GM20000 (cell line): ENCODE results near the gene RNF227.

Experiments used
- DNase-seq: peaks from one replicate; pipeline ENCODE4 v3.0.0; 2012; ENCODE audit warnings: low spot score
- TF ChIP-seq, protein P1 (sequence below): IDR thresholded peaks from 2 replicates; pipeline ENCODE4 v1.5.1; 2012; ENCODE audit warnings: mild to moderate bottlenecking, control low read depth; ENCODE audit errors: extremely low read depth, missing control alignments

The RNF227 gene

DNA sequence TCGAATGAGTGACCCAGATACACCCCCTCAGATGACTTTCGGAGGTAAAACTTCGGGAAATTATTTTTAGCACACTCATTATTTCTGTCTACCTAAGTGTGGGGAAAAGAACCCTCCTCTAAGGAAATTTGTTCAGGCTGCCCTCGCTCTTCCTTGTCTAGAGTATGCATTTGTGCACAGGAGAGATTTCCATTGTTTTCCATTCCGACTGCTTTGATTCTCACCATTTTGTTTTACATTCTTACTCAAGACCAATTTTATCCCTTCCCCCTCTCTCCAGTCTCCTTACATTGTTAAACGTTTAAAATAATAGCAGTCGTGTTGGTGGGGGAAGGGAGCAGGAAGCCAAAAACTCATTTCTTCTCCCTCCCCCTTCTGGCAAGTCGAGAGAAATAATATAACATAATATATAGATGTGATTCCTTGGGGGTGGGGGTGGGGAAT is 29.0 kb downstream of the RNF227 start:
- TF ChIP-seq, protein P1, sequence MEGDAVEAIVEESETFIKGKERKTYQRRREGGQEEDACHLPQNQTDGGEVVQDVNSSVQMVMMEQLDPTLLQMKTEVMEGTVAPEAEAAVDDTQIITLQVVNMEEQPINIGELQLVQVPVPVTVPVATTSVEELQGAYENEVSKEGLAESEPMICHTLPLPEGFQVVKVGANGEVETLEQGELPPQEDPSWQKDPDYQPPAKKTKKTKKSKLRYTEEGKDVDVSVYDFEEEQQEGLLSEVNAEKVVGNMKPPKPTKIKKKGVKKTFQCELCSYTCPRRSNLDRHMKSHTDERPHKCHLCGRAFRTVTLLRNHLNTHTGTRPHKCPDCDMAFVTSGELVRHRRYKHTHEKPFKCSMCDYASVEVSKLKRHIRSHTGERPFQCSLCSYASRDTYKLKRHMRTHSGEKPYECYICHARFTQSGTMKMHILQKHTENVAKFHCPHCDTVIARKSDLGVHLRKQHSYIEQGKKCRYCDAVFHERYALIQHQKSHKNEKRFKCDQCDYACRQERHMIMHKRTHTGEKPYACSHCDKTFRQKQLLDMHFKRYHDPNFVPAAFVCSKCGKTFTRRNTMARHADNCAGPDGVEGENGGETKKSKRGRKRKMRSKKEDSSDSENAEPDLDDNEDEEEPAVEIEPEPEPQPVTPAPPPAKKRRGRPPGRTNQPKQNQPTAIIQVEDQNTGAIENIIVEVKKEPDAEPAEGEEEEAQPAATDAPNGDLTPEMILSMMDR: no peak
- no peak for DNase-seq

DNA sequence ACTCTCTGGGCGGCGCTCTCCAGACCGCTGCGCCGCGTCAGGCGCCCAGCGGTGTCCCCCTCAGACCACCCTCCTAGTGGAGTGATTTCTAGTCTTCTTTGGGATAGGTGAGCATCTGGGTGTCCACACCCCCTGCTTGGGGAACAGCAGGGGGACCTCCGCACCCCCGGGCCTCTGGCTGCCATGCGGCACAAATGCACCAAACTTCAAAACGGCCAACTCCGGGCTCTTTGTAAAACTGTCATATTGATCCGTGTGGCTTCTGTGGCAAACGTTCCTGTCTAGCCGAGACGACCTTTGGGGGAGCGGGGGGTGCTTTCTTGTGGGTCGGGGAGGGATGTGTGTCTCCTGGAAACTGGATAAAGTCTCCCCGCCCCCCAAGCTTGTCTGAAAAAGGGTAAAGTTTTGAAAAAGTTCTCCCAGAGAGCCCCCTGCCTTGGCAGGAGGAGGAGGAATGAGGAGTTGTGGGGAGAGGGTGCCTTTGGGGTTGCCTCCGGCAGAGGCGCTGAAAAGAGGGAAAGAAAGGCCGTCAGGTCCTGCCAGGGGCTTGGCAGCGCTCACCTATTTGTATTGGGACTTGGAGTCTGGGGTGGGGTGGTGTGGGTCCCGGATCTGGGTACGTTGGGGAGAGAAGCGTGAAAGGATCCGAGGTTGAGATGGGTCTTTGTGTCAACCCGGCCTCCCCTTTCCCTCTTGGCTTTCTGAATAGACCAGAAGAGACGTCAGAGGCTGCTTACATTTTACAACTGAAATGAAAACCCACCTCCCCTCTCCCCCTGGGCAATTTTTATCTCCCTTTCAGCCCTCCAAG is 29.7 kb downstream of the RNF227 start:
- TF ChIP-seq, protein P1: no peak
- DNase-seq: peak; percentile 62

DNA sequence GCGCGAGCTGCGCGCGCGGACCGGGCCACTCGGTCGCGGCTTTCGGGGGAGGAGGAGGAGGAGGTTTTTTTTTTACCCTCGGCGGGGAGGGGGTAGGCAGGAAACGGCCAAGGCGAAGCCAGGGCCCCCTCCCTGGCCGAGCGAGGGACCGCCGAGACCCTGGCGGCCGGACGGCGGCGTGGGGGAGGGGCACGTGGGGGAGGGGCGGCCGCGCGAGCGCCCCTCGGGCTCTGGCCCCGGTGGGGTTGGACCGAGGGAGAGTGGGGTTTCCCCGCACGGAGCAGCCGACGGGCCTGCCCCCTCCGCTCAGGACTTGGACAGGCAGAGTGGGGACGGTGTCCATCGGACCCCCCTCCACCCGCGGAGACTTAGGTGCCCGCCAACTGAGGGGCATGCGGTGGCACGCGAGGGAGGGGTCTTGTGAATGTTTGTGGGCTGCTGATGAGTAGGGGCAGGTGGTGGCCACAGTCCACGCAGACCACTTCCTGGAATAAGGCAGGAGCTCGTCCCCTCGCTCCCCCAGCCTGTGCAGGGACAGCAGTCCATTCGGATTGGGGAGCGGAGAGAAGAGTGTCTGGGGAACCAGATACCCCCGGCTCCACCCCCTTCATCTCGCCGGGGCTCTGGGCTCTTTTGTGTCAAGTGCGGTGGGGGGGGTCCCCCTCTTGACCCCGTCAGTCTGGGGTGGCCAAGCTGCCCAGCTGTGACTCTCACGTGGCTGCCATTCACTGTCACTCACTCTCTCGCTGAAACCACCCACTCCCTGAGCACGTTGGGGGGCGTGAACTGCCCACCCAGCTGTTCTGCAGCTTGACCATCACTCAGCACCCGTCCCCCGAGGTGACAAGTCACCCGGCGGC is 30.5 kb downstream of the RNF227 start:
- peak; percentile 84 for DNase-seq
- TF ChIP-seq, protein P1: no peak

DNA sequence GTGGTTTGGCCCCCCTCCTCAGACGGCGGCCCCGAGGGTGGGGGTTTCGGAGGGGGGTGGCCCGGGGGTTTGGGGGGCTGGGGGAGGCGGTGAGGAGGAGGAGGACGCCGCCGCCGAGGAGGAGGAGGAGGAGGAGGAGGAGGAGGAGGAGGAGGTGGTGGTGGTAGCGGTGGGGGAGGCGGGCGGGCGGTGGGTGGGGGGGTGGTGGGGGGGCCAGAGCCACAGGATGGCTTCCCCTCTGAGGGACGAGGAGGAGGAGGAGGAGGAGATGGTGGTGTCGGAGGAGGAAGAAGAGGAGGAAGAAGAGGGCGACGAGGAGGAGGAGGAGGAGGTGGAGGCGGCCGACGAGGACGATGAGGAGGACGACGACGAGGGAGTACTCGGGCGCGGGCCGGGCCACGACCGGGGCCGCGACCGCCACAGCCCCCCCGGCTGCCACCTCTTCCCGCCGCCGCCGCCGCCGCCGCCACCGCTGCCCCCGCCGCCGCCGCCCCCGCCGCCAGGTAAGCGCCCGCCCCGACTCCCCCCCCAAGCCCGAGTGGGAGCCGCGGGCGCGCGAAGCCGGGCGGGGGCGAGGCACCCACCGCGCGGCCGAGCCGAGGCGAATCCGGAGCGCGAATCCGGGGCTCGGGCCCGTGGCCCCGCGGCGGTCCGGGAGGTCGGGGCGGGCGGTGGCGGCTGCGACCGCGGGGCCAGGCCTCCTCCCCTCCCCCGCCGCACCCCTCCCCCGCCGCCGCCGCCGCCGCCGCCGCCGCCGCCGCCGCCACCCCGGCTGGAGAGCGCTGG is 31.3 kb downstream of the RNF227 start:
- TF ChIP-seq, protein P1: no peak
- peak; percentile 55 for DNase-seq

DNA sequence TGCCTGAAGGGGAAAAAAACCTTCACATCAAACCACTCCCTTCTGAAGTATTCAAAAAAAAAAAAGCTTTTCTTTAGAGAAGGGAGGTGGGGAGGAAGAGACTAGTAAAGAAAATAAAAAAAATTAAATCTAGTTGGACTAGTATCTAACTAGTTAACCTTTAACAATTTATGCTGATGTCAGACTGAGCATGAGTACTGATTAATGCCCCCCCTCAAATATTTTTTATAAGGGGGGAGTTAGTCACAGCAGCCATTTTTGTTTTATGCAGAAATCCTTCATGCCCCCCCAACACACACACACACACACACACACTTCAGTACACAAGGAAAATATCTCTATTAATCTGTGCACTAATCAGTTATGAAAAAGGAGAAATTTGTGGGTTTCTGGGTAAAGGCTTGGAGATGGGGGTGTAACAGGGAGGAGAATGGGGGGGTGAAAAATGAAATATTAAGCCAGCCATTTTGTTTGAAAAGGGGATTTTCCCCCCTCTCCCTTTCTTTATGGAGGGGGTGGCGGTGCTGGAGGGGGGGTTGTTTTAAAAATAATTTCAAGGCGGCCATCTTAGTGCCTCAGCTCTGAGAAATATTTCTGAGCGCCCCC is 32.2 kb downstream of the RNF227 start:
- peak; percentile 72 for DNase-seq
- TF ChIP-seq, protein P1: no peak

DNA sequence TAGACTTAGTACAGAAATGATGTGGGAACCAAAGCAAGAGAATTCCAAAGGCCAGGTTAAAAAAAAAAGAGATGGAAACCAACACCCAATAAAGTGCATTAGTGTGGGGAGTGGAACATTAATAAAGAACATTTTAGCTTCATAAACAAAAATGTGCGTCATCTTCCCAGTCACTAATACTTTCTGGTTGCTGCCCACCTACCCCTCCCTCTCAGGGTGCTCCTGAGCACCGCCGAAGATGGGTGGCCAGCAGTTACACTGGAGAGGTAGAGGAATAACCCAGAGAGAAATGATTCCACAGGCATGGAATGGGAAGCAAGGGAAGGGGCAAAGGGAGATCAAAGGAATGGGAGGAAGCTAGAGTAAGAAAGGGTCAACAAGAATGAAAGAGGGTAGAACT is 33.5 kb downstream of the RNF227 start:
- TF ChIP-seq, protein P1: no peak
- no peak for DNase-seq
